GM21390 (cell line): ENCODE results near the gene CHRNA7.

ENCODE experiments used
- ATAC-seq: cut with Tn5 transposase; IDR thresholded peaks from one replicate; pipeline ENCODE4 v1.9.1; 2021; ENCODE audit not compliant: unreplicated experiment

Gene CHRNA7

GRCh38 chr15:32067115-32067514 lies 36.8 kb downstream of the CHRNA7 start:
- ATAC-seq, result no peak

GRCh38 chr15:32089851-32090359 lies 59.6 kb downstream of the CHRNA7 start:
- ATAC-seq, result no peak

- ATAC-seq, result no peak
Measured at GRCh38 chr15:32091505-32092380, 61.4 kb downstream of the CHRNA7 start.

- ATAC-seq, result no peak
Measured at GRCh38 chr15:32096213-32096612, 65.9 kb downstream of the CHRNA7 start.

GRCh38 chr15:32096916-32097617 lies 66.8 kb downstream of the CHRNA7 start:
- ATAC-seq, result no peak

- no peak for ATAC-seq
Measured at GRCh38 chr15:32098033-32098432, 67.7 kb downstream of the CHRNA7 start.

GRCh38 chr15:32099097-32099785 lies 68.9 kb downstream of the CHRNA7 start:
- no peak for ATAC-seq

GRCh38 chr15:32099956-32100684 lies 69.8 kb downstream of the CHRNA7 start:
- no peak for ATAC-seq

- ATAC-seq, result no peak
Measured at GRCh38 chr15:32104061-32104995, 74.0 kb downstream of the CHRNA7 start.

- ATAC-seq, result no peak
Measured at GRCh38 chr15:32105258-32106241, 75.2 kb downstream of the CHRNA7 start.

- no peak for ATAC-seq
Measured at GRCh38 chr15:32106401-32107381, 76.4 kb downstream of the CHRNA7 start.

GRCh38 chr15:32107477-32108080 lies 77.3 kb downstream of the CHRNA7 start:
- no peak for ATAC-seq

GRCh38 chr15:32108661-32109060 lies 78.3 kb downstream of the CHRNA7 start:
- no peak for ATAC-seq

GRCh38 chr15:32112101-32112500 lies 81.8 kb downstream of the CHRNA7 start:
- ATAC-seq, result no peak

GRCh38 chr15:32113224-32113623 lies 82.9 kb downstream of the CHRNA7 start:
- ATAC-seq, result no peak

- ATAC-seq, result no peak
Measured at GRCh38 chr15:32117122-32117521, 86.8 kb downstream of the CHRNA7 start.

GRCh38 chr15:32119286-32119685 lies 89.0 kb downstream of the CHRNA7 start:
- no peak for ATAC-seq
